ENCODE results near the gene SLC6A1. TPM values are rescaled to one million over a fixed set of nuclear protein-coding genes. Genes with fewer than 3 reads are reported as not detected.

The SLC6A1 gene
- total RNA-seq, 4 donors from 2014 or later = 0.34 to 0.78 (median 0.46) TPM

DNA sequence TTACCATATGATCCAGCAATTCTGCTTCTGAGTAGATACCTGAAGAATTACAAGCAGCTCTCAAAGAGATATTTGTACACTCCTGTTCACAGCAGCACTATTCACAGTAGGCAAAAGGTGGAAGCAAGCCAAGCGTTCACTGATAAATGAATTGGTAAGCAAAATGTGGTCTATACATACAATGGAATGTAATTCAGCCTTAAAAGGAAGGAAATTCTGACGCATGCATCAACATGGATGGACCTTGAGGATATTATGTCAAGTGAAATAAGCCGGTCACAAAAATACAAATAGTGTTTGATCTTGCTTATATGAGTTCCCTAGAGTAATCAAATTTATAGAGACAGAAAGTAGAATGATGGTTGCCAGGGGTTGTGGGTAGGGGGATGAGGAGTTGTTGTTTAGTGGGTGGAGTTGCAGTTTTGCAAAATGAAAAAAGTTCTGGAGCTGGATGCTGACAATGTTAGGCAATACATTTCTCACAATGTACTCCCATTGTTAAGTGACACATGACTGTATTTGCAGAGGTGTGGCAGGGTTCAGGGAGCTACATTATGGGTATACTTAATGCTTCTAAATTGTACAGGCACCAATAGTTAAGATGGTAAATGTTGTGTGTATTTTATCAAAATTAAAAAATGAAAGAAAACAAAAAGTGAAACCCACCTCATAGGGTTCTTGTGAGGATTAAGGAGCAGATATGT, 26.7 kb downstream of the SLC6A1 start:
- Histone ChIP-seq H3K4me3 (no peak overlapping the region), H3K36me3 (no peaks in the 10 kb centered on the region), H3K4me1 (no peaks in the 10 kb centered on the region), H3K27me3 (peaks cover 0 to 32% (median 0%) of the 10 kb centered on the region in 4 donors), H3K9me3 (no peaks in the 10 kb centered on the region), H3K27ac (replicated peaks in 1 of 4) (no peak overlapping the region)
- WGBS = 76% methylated on average over 3 of the region's 3 CpGs
- intact Hi-C loops (cut with DNase I) = no loop called here
- DNase-seq (ENCODE audit: extremely low spot score) = no peak
- TF ChIP-seq, protein P1, sequence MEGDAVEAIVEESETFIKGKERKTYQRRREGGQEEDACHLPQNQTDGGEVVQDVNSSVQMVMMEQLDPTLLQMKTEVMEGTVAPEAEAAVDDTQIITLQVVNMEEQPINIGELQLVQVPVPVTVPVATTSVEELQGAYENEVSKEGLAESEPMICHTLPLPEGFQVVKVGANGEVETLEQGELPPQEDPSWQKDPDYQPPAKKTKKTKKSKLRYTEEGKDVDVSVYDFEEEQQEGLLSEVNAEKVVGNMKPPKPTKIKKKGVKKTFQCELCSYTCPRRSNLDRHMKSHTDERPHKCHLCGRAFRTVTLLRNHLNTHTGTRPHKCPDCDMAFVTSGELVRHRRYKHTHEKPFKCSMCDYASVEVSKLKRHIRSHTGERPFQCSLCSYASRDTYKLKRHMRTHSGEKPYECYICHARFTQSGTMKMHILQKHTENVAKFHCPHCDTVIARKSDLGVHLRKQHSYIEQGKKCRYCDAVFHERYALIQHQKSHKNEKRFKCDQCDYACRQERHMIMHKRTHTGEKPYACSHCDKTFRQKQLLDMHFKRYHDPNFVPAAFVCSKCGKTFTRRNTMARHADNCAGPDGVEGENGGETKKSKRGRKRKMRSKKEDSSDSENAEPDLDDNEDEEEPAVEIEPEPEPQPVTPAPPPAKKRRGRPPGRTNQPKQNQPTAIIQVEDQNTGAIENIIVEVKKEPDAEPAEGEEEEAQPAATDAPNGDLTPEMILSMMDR (IDR thresholded peaks at IDR 0.05) = no peak
- TF ChIP-seq POLR2AphosphoS5 (IDR thresholded peaks at IDR 0.05) (no peak), POLR2A (IDR thresholded peaks at IDR 0.05; ENCODE audit: low read depth) (no peak), EP300 (IDR thresholded peaks at IDR 0.05) (no peak)

- intact Hi-C loops (cut with DNase I) = no loop called here
- no peak overlapping the region for H3K4me3 ChIP-seq
- TF ChIP-seq POLR2AphosphoS5 (IDR thresholded peaks at IDR 0.05) = no peak
- no peak for TF ChIP-seq EP300 (IDR thresholded peaks at IDR 0.05)
- TF ChIP-seq, protein P1 (IDR thresholded peaks at IDR 0.05) = no peak
- no peak for TF ChIP-seq POLR2A (IDR thresholded peaks at IDR 0.05; ENCODE audit: low read depth)
- peaks cover 0 to 26% (median 0%) of the 10 kb centered on the region in 4 donors for H3K27me3 ChIP-seq
- no peaks in the 10 kb centered on the region for H3K36me3 ChIP-seq
- H3K4me1 ChIP-seq = no peaks in the 10 kb centered on the region
- DNase-seq (ENCODE audit: extremely low spot score) = no peak
- no peaks in the 10 kb centered on the region for H3K9me3 ChIP-seq
- 66% methylated on average over 2 of the region's 2 CpGs for WGBS
- no peak overlapping the region for H3K27ac ChIP-seq (replicated peaks in 1 of 4)
Observed at GRCh38 chr3:11020764-11021163, 28.2 kb downstream of the SLC6A1 start.

GRCh38 chr3:11021611-11022011, 29.1 kb downstream of the SLC6A1 start:
- TF ChIP-seq, protein P1 (IDR thresholded peaks at IDR 0.05) = no peak
- no peak for TF ChIP-seq POLR2A (IDR thresholded peaks at IDR 0.05; ENCODE audit: low read depth)
- intact Hi-C loops (cut with DNase I) = no loop called here
- 71% methylated on average over 8 of the region's 8 CpGs for WGBS

DNA sequence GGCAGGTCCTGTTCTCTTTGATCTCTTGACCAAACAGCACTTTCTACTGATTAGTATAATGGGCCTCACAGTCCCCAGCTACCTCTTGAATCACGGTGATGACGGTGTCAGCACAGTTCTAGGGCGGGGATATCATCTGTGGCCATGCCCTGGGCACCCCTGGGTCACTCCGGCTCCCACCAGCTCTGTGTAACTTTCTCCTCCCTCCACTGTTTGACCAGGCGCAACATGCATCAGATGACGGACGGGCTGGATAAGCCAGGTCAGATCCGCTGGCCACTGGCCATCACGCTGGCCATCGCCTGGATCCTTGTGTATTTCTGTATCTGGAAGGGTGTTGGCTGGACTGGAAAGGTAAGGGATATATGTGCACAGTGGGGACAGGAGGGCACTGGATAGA, 29.6 kb downstream of the SLC6A1 start:
- no peak for DNase-seq (ENCODE audit: extremely low spot score)
- H3K4me1 ChIP-seq = no peaks in the 10 kb centered on the region
- H3K4me3 ChIP-seq = no peak overlapping the region
- H3K27ac ChIP-seq (replicated peaks in 1 of 4) = no peak overlapping the region
- H3K27me3 ChIP-seq = peaks cover 0 to 31% (median 0%) of the 10 kb centered on the region in 4 donors
- H3K9me3 ChIP-seq = peaks cover 0 to 7% (median 0%) of the 10 kb centered on the region in 4 donors
- 91% methylated on average over 10 of the region's 10 CpGs for WGBS
- TF ChIP-seq, protein P1 (IDR thresholded peaks at IDR 0.05) = no peak
- TF ChIP-seq POLR2A (IDR thresholded peaks at IDR 0.05; ENCODE audit: low read depth) = no peak
- TF ChIP-seq POLR2AphosphoS5 (IDR thresholded peaks at IDR 0.05) = no peak
- TF ChIP-seq EP300 (IDR thresholded peaks at IDR 0.05) = no peak
- intact Hi-C loops (cut with DNase I) = no loop called here
- H3K36me3 ChIP-seq = no peaks in the 10 kb centered on the region

More at GRCh38 chr3:11021611-11022011, 29.1 kb downstream of the SLC6A1 start:
- Histone ChIP-seq H3K27me3 (peaks cover 0 to 32% (median 0%) of the 10 kb centered on the region in 4 donors), H3K9me3 (peaks cover 0 to 2% (median 0%) of the 10 kb centered on the region in 4 donors), H3K27ac (replicated peaks in 1 of 4) (no peak overlapping the region), H3K4me3 (no peak overlapping the region), H3K36me3 (no peaks in the 10 kb centered on the region), H3K4me1 (no peaks in the 10 kb centered on the region)
- DNase-seq (ENCODE audit: extremely low spot score) = no peak
